ENCODE results near the gene MRGPRG.

Gene MRGPRG

GRCh38 chr11:3207526-3208189, 11.0 kb downstream of the MRGPRG start:
- H3K27ac ChIP-seq = no peak overlapping the region
- TF ChIP-seq ZFX (IDR thresholded peaks at IDR 0.05) (no peak), CTCF (conservative IDR thresholded peaks at IDR 0.05) (no peak)

GRCh38 chr11:3206922-3207204, 11.8 kb downstream of the MRGPRG start:
- no peak overlapping the region for H3K27ac ChIP-seq
- TF ChIP-seq CTCF (conservative IDR thresholded peaks at IDR 0.05) (no peak), ZFX (IDR thresholded peaks at IDR 0.05) (no peak)

GRCh38 chr11:3206156-3206921, 12.3 kb downstream of the MRGPRG start:
- TF ChIP-seq ZFX (IDR thresholded peaks at IDR 0.05) = no peak
- no peak for TF ChIP-seq CTCF (conservative IDR thresholded peaks at IDR 0.05)
- no peak overlapping the region for H3K27ac ChIP-seq

- TF ChIP-seq ZFX (IDR thresholded peaks at IDR 0.05) = no peak
- no peak for TF ChIP-seq CTCF (conservative IDR thresholded peaks at IDR 0.05)
- H3K27ac ChIP-seq = no peak overlapping the region
Observed at GRCh38 chr11:3205261-3206155, 13.1 kb downstream of the MRGPRG start.

- TF ChIP-seq ZFX (IDR thresholded peaks at IDR 0.05) (no peak), CTCF (conservative IDR thresholded peaks at IDR 0.05) (no peak)
- H3K27ac ChIP-seq = no peak overlapping the region
Observed at GRCh38 chr11:3204141-3205015, 14.2 kb downstream of the MRGPRG start.

- no peak overlapping the region for H3K27ac ChIP-seq
- TF ChIP-seq ZFX (IDR thresholded peaks at IDR 0.05) = no peak
Observed at GRCh38 chr11:3203221-3204043, 15.2 kb downstream of the MRGPRG start.

All from C4-2B (cell line).